Left forelimb (tissue), 1 donor: ENCODE measurements around the gene LMBR1L.
A peak's percentile ranks its signal among the peaks of the same experiment; 100 is the strongest.
"Not testable (repeated sequence)": the region's sequence is repeated elsewhere in the genome, so short reads cannot be mapped to it uniquely, and the experiment has no call there.

Source experiments
- DNase-seq: peaks from one replicate; pipeline ENCODE4 v3.0.0-alpha.2; 2018; ENCODE audit warnings: low spot score

LMBR1L gene

DNA sequence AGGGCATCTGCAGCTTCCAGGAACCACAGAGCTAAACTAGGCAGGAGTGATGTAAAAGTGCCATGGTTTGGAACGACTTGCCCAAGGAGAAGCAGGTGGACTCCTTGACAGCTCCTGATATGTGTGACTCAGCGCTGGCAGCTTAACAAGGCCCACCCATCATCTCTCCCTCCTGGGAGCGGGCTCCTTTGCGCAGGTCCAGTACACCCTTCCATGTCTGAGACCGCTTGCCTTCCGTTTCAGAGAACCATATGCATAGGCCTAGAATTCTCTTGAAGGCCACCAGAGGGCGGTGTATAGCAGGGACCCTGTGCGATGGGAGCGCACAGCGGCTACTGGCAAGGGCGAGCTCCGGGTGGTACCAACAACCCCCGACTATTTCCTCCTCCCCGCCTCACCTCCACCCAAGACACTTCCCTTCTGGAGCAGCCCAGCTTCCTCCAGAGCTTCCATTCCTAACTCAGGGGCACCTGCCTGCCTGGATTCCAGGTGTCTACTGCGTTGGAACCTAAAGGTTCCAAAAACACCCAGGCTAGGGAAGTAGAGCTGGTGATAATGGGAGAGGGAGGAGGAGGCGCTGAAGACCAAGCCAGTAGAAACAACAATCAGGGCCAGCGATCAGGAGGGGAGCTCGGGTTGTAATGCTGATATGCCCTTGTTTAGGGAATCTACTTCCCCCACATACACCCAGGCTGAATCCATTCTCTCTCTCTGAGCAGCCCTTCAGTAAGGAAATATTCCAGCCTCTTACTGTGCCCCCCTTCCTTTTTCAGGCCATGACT is 22.3 kb downstream of the LMBR1L start:
- peak; percentile 84 for DNase-seq

GRCh38 chr12:49086116-49086515 is 24.5 kb downstream of the LMBR1L start:
- no peak for DNase-seq

GRCh38 chr12:49084438-49084837 is 26.2 kb downstream of the LMBR1L start:
- DNase-seq: no peak

GRCh38 chr12:49079793-49080192 is 30.9 kb downstream of the LMBR1L start:
- DNase-seq: no peak

- DNase-seq: no peak
Observed at GRCh38 chr12:49070971-49071370, 39.7 kb downstream of the LMBR1L start.

- peak; percentile 98 for DNase-seq
Observed at GRCh38 chr12:49069507-49070346, 40.9 kb downstream of the LMBR1L start, which contains the start of gene RHEBL1. Gene RHEBL1, minus strand, starts transcription at chr12:49069979. Its CDS starts 194 bp downstream, at chr12:49069785.

- no peak for DNase-seq
Observed at GRCh38 chr12:49068879-49069506, 41.7 kb downstream of the LMBR1L start.

DNA sequence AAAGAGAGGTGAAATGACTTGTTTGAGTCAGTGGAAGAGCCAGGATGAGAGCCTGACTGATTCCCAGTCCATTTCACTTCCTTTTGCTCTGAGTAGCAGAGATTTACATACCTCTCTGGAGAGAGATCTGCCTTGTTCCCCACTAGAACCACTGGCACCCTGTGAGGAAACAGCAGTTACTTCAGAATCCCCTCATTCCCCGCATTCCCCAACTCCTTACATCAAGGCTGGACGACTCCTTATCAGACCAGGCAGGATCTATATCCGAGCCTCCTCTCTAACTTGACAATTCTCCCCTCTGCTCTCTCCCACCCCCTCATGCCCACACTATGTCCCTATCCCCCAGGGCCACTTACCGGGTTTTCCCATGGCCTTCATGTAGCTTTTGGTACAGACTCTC is 44.5 kb downstream of the LMBR1L start:
- DNase-seq: no peak

GRCh38 chr12:49064767-49065152 is 45.9 kb downstream of the LMBR1L start:
- no peak for DNase-seq

GRCh38 chr12:49061916-49062315 is 48.7 kb downstream of the LMBR1L start:
- not testable (repeated sequence) for DNase-seq

DNA sequence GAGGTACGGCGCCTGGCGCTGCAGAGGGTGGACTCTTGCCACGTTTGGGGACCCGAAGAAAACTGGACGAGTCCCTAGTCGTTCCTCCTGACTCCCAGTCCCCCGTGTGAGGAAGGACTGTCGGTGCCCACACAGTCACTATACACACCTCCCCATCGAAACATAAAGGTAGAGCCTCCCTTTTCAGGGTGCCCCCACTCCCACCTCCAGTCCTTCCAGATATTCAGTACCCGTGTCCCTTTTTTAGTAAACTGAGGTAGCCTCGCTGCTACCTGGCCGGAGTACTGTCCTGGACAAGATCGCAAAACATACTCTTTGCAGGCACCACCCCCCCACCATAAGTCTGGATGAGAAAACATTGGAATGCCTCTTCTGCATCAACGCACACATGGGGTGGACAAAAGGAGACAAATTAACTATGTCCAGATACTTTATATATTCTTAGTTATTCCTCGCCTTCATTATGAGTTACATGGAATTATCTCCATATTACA is 49.4 kb downstream of the LMBR1L start:
- DNase-seq: no peak

- peak; percentile 96 for DNase-seq
Observed at GRCh38 chr12:49060237-49061156, 50.1 kb downstream of the LMBR1L start, which contains the start of gene KMT2D. Gene KMT2D, minus strand, starts transcription at chr12:49060794. Its CDS starts 5,470 bp downstream, at chr12:49055324.

- no peak for DNase-seq
Observed at GRCh38 chr12:49059299-49060171, 51.1 kb downstream of the LMBR1L start.

GRCh38 chr12:49059045-49059298 is 51.7 kb downstream of the LMBR1L start:
- no peak for DNase-seq

GRCh38 chr12:49058366-49059044 is 52.1 kb downstream of the LMBR1L start:
- no peak for DNase-seq

DNA sequence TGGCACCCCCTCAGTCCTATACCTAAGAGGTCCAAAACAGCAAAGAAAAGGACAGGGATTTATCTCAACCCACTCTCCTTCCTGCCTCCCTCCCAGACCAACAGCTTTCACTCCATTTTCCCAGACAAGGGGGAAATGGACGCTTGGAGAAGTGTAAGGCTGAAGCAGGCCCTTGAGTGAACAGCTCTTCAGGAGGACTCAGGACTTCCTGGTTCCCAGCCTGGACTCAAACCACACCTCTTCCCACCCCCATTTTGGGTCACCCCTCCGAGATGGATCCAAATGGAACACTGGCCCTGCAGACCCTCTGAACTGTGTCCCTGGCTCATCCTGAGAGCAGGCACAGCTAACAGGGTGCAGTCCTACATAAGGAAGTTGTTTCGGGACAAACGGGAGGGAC is 52.8 kb downstream of the LMBR1L start:
- DNase-seq: no peak

DNA sequence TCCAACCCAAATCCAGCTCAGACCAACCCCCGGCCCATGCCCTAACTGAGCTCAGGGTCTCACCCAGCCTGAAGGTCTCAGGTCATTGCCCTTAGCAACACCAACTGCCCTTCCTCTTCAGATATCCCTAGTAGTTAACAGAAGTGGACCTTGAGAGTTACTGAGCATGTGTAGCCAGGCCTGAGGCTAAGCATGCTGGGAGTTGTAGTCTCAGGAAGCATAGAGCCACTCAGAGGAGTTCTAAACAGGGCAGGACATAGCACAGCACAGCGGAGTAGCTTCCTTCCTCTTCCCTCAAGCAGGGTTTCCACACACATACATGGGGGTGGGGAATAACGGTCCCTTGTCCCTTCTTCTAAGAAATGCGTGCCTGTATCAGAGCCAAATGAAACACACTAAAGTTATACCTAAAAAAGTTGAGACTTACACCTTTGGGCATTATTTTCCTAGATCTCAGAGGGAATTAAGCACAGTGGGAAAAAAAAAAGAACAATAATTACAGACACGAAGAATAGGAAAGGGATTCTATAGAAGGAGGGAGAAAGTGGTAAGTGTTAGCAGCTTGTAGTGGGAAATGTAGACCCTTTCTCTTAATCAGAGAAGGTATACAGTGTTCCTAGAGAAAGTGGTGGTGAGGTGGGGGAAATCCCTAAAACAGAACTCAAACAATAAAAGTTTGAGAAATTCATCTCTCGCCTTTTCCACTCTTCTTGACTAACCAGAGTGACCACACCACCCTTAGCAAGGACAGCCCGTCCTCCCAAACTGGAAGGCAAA is 54.5 kb downstream of the LMBR1L start:
- DNase-seq: no peak

DNA sequence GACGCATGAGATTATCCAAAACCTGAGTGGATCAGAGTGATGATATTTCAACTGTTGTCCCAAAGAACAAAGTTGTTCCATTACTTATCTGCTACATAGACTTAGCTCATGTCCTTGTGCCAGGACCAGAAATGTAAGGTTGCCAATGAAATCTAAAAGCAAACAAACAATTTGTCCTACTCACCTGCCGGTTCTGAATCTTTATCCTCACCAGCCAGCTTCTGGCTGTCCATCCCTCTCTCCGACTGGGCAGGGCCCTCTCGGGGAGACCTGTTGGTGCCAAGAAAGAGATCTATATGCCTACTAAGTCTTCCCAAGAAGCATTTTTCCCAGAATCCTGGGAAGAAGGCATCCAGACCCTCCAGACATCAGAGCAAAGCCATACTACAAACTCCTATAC is 55.6 kb downstream of the LMBR1L start:
- DNase-seq: no peak

DNA sequence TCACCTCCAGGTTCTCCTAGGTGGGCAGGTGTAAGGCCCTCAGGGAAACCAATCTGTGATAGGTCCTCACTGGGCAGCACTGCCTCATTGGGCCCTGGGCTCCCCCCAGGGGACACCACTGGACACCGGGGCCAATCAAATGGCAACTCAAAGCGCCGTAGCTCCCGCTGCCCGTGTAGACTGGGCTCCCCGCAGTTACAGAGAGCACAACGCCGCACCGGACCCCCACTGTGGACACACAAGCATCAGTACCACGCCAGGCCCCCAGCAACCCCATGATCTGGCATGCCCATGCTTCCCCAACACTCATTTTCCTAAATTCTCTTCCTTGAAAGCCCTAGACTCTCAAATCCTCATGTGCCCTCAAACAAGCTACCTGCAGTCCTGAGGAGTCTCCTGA is 56.1 kb downstream of the LMBR1L start:
- DNase-seq: no peak
